ENCODE data around the gene M6PR.

DNA sequence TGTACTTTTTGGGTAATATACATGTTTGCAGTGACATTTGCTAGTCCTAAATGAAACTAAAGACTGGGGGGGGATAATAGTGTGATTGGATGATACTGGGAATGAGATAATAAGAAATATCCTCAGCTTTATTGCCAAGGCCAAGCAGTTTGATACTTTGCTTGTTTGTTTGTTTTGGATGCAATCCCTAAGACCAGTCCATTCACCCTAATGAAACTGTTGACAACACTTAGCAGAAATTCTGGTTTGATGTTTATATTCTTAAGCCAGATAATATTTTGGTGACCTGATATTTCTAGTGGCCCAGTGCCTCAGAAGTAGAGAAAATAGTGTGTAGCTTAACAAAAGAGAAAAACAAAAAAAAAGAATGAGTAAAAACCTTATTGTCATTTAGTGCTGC lies 33.3 kb downstream of the M6PR start:
- TF ChIP-seq, protein P1, sequence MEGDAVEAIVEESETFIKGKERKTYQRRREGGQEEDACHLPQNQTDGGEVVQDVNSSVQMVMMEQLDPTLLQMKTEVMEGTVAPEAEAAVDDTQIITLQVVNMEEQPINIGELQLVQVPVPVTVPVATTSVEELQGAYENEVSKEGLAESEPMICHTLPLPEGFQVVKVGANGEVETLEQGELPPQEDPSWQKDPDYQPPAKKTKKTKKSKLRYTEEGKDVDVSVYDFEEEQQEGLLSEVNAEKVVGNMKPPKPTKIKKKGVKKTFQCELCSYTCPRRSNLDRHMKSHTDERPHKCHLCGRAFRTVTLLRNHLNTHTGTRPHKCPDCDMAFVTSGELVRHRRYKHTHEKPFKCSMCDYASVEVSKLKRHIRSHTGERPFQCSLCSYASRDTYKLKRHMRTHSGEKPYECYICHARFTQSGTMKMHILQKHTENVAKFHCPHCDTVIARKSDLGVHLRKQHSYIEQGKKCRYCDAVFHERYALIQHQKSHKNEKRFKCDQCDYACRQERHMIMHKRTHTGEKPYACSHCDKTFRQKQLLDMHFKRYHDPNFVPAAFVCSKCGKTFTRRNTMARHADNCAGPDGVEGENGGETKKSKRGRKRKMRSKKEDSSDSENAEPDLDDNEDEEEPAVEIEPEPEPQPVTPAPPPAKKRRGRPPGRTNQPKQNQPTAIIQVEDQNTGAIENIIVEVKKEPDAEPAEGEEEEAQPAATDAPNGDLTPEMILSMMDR (conservative IDR thresholded peaks at IDR 0.05; ENCODE audit: low read length): no peak
- no peak for TF ChIP-seq EZH2phosphoT487 (IDR thresholded peaks at IDR 0.05; ENCODE audit: borderline replicate concordance)
